GM06990 (cell line): Measurements from ENCODE around the gene ZFP36L1.

Source experiments
- DNase-seq: peaks from one replicate; pipeline ENCODE4 v3.0.0-alpha.2; 2011; ENCODE audit not compliant: insufficient read length; ENCODE audit errors: extremely low read depth
- H3K27me3 ChIP-seq: replicated peaks from 2 replicates; pipeline ENCODE4 v1.6.0; 2011; ENCODE audit warnings: low read length; ENCODE audit not compliant: control insufficient read depth, insufficient read depth
- H3K36me3 ChIP-seq: 2 replicates; pipeline ENCODE4 v1.5.1; 2011; ENCODE audit warnings: low read length; ENCODE audit not compliant: control insufficient read depth, insufficient read depth
- H3K4me3 ChIP-seq: replicated peaks from 2 replicates; pipeline ENCODE4 v1.5.1; 2011; ENCODE audit warnings: low read depth, mild to moderate bottlenecking, control low read depth, low read length
- CTCF ChIP-seq: IDR thresholded peaks from 2 replicates; pipeline ENCODE4 v1.5.1; 2011; ENCODE audit warnings: low read length, control low read depth, mild to moderate bottlenecking, inconsistent platforms; ENCODE audit not compliant: insufficient read depth, poor library complexity, severe bottlenecking

ZFP36L1 gene

GRCh38 chr14:68806526-68807147, 13.8 kb upstream of the ZFP36L1 start:
- H3K27me3 ChIP-seq: no peaks in the 10 kb centered on the region
- H3K4me3 ChIP-seq: no peak overlapping the region
- no peak for DNase-seq
- H3K36me3 ChIP-seq: no peaks in the 10 kb centered on the region
- no peak for TF ChIP-seq CTCF

- Histone ChIP-seq H3K36me3 (no peaks in the 10 kb centered on the region), H3K4me3 (no peak overlapping the region), H3K27me3 (no peaks in the 10 kb centered on the region)
- TF ChIP-seq CTCF: no peak
- no peak for DNase-seq
These were observed 12.5 kb upstream of the ZFP36L1 start for GRCh38 chr14:68805414-68805813.

- Histone ChIP-seq H3K4me3 (no peak overlapping the region), H3K27me3 (no peaks in the 10 kb centered on the region), H3K36me3 (no peaks in the 10 kb centered on the region)
- no peak for TF ChIP-seq CTCF
- DNase-seq: no peak
These were observed 8.8 kb upstream of the ZFP36L1 start for GRCh38 chr14:68801631-68802030.

GRCh38 chr14:68800953-68801352, 8.1 kb upstream of the ZFP36L1 start:
- Histone ChIP-seq H3K27me3 (no peaks in the 10 kb centered on the region), H3K36me3 (no peaks in the 10 kb centered on the region), H3K4me3 (no peak overlapping the region)
- TF ChIP-seq CTCF: no peak
- DNase-seq: no peak

GRCh38 chr14:68800390-68800789, 7.5 kb upstream of the ZFP36L1 start:
- no peak overlapping the region for H3K4me3 ChIP-seq
- no peaks in the 10 kb centered on the region for H3K27me3 ChIP-seq
- no peaks in the 10 kb centered on the region for H3K36me3 ChIP-seq
- DNase-seq: no peak
- no peak for TF ChIP-seq CTCF

- Histone ChIP-seq H3K36me3 (no peaks in the 10 kb centered on the region), H3K27me3 (no peaks in the 10 kb centered on the region), H3K4me3 (no peak overlapping the region)
- no peak for TF ChIP-seq CTCF
- DNase-seq: no peak
These were observed 5.8 kb upstream of the ZFP36L1 start for GRCh38 chr14:68798621-68799020.
